ENCODE measurements around the gene CFAP61. TPM values are rescaled to one million over a fixed set of nuclear protein-coding genes. Genes with fewer than 3 reads are reported as not detected.

Gene CFAP61
- total RNA-seq, 1 experiment from 2014 or later, result 0.28 TPM

DNA sequence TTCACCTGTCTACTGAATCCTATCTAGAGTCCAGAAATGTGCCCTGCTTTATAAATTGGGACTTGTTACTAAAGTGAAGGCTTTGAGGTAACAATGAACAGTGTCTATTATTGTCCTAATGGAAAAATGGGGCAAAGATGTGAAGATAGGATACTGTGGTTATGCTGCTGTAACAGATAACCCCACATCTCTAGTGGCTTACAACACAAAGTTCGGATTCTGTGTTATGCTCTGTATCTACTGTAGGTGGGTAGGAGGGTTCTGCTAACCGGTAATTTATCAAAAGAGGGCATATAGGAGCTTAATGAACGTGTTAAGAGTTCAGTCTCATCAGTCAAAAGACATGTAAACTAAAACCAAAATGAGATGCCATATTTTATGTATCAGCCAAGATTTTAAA lies 28.9 kb upstream of the CFAP61 start:
- Histone ChIP-seq H3K4me3 (ENCODE audit: low read depth in 2 of 2, low read length in 2 of 2) (no peak overlapping the region), H3K9me3 (ENCODE audit: control insufficient read depth, insufficient read depth, low read depth, low read length) (no peaks in the 10 kb centered on the region), H3K36me3 (ENCODE audit: control insufficient read depth, insufficient read depth, low read length) (peaks cover 10% of the 10 kb centered on the region; the same call in 1 of the 2 replicates), H3K4me1 (ENCODE audit: control insufficient read depth, insufficient read depth, low read length) (peaks cover 13% of the 10 kb centered on the region), H3K27ac (ENCODE audit: low read length) (no peak overlapping the region), H3K27me3 (ENCODE audit: control insufficient read depth, insufficient read depth, low read length) (no peaks in the 10 kb centered on the region)
- TF ChIP-seq POLR2AphosphoS5 (IDR thresholded peaks at IDR 0.05; ENCODE audit: low read depth, low read length) (no peak), TCF7L2 (IDR thresholded peaks at IDR 0.05; ENCODE audit: low read depth, low read length) (no peak), SIN3A (IDR thresholded peaks at IDR 0.05; ENCODE audit: borderline replicate concordance, insufficient read depth, low read depth, low read length) (no peak)
- TF ChIP-seq, protein P1, sequence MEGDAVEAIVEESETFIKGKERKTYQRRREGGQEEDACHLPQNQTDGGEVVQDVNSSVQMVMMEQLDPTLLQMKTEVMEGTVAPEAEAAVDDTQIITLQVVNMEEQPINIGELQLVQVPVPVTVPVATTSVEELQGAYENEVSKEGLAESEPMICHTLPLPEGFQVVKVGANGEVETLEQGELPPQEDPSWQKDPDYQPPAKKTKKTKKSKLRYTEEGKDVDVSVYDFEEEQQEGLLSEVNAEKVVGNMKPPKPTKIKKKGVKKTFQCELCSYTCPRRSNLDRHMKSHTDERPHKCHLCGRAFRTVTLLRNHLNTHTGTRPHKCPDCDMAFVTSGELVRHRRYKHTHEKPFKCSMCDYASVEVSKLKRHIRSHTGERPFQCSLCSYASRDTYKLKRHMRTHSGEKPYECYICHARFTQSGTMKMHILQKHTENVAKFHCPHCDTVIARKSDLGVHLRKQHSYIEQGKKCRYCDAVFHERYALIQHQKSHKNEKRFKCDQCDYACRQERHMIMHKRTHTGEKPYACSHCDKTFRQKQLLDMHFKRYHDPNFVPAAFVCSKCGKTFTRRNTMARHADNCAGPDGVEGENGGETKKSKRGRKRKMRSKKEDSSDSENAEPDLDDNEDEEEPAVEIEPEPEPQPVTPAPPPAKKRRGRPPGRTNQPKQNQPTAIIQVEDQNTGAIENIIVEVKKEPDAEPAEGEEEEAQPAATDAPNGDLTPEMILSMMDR (IDR thresholded peaks at IDR 0.05), result no peak
- TF ChIP-seq, protein P2, sequence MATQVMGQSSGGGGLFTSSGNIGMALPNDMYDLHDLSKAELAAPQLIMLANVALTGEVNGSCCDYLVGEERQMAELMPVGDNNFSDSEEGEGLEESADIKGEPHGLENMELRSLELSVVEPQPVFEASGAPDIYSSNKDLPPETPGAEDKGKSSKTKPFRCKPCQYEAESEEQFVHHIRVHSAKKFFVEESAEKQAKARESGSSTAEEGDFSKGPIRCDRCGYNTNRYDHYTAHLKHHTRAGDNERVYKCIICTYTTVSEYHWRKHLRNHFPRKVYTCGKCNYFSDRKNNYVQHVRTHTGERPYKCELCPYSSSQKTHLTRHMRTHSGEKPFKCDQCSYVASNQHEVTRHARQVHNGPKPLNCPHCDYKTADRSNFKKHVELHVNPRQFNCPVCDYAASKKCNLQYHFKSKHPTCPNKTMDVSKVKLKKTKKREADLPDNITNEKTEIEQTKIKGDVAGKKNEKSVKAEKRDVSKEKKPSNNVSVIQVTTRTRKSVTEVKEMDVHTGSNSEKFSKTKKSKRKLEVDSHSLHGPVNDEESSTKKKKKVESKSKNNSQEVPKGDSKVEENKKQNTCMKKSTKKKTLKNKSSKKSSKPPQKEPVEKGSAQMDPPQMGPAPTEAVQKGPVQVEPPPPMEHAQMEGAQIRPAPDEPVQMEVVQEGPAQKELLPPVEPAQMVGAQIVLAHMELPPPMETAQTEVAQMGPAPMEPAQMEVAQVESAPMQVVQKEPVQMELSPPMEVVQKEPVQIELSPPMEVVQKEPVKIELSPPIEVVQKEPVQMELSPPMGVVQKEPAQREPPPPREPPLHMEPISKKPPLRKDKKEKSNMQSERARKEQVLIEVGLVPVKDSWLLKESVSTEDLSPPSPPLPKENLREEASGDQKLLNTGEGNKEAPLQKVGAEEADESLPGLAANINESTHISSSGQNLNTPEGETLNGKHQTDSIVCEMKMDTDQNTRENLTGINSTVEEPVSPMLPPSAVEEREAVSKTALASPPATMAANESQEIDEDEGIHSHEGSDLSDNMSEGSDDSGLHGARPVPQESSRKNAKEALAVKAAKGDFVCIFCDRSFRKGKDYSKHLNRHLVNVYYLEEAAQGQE (IDR thresholded peaks at IDR 0.05; ENCODE audit: insufficient read depth in 1 of 2, low read depth in 2 of 2, low read length in 1 of 2), result no peak
- in situ Hi-C loops (cut with HindIII; ENCODE audit: low pct_unique_long_range_greater_than_20kb, low sequenced_read_pairs), result no loop called here
- no TSS peak for BruUV-seq (replicated peaks)
- DNase-seq (ENCODE audit: low read depth, low spot score) (no peak), ATAC-seq (no peak)
- ChIA-PET POLR2A (no interaction called here), CTCF (no interaction called here)
- intact Hi-C loops (cut with micrococcal nuclease; ENCODE audit: unreplicated experiment), result no loop called here

DNA sequence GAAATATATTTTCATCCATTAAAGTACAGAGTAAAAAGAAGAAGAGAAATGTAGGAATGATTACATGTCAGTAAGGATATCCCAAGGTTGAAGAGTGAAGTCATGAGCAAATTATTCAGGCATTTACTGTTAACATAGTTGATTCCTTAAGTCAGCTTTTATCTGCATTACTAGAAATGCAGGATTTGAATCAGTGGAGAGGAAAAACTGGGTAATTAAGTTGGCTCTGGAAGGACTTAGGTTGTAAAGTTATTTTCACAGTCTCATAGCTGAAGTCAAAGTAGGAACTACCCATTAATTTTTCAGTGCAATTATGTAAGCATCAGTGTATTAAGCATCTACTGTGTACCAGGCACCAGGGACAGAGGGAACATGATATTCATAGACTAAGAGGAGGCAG lies 27.4 kb upstream of the CFAP61 start:
- TF ChIP-seq, protein P2 (IDR thresholded peaks at IDR 0.05; ENCODE audit: insufficient read depth in 1 of 2, low read depth in 2 of 2, low read length in 1 of 2), result no peak
- TF ChIP-seq TCF7L2 (IDR thresholded peaks at IDR 0.05; ENCODE audit: low read depth, low read length) (no peak), POLR2AphosphoS5 (IDR thresholded peaks at IDR 0.05; ENCODE audit: low read depth, low read length) (no peak), SIN3A (IDR thresholded peaks at IDR 0.05; ENCODE audit: borderline replicate concordance, insufficient read depth, low read depth, low read length) (no peak)
- TF ChIP-seq, protein P1 (IDR thresholded peaks at IDR 0.05), result no peak
- Histone ChIP-seq H3K9me3 (ENCODE audit: control insufficient read depth, insufficient read depth, low read depth, low read length) (no peaks in the 10 kb centered on the region), H3K4me3 (ENCODE audit: low read depth in 2 of 2, low read length in 2 of 2) (no peak overlapping the region), H3K27ac (ENCODE audit: low read length) (no peak overlapping the region), H3K4me1 (ENCODE audit: control insufficient read depth, insufficient read depth, low read length) (0 out of 2 replicates have a peak, but pooled peaks cover 4% of the 10 kb centered on the region), H3K27me3 (ENCODE audit: control insufficient read depth, insufficient read depth, low read length) (no peaks in the 10 kb centered on the region), H3K36me3 (ENCODE audit: control insufficient read depth, insufficient read depth, low read length) (peaks cover 16% of the 10 kb centered on the region; the same call in 1 of the 2 replicates)
- in situ Hi-C loops (cut with HindIII; ENCODE audit: low pct_unique_long_range_greater_than_20kb, low sequenced_read_pairs), result no loop called here
- no TSS peak for BruUV-seq (replicated peaks)
- DNase-seq (ENCODE audit: low read depth, low spot score), result no peak
- POLR2A ChIA-PET, result no interaction called here
- intact Hi-C loops (cut with micrococcal nuclease; ENCODE audit: unreplicated experiment), result no loop called here
- CTCF ChIA-PET, result no interaction called here
- no peak for ATAC-seq
